SKM-1 treated with dmso at 0.1 percent for 144 hours (cell line): Measurements from ENCODE around the gene OLFML2A.
"Not testable (repeated sequence)": the region's sequence is repeated elsewhere in the genome, so short reads cannot be mapped to it uniquely, and the experiment has no call there.

Experiments used
- DNase-seq: peaks from one replicate; lab custom pipeline; 2025; ENCODE audit not compliant: unreplicated experiment; lab: John Stamatoyannopoulos, UW

Gene OLFML2A

GRCh38 chr9:124776954-124777648 lies at the start of gene OLFML2A:
Gene OLFML2A (plus strand): TSS chr9:124777133. CDS start chr9:124777271, 138 bp downstream.
- DNase-seq = peak; percentile 31

- DNase-seq = no peak
Measured at GRCh38 chr9:124730772-124731171, 46.2 kb upstream of the OLFML2A start.

- DNase-seq = no peak
Measured at GRCh38 chr9:124733964-124734740, 42.8 kb upstream of the OLFML2A start.

- DNase-seq = not testable (repeated sequence)
Measured at GRCh38 chr9:124734741-124735083, 42.2 kb upstream of the OLFML2A start.

DNA sequence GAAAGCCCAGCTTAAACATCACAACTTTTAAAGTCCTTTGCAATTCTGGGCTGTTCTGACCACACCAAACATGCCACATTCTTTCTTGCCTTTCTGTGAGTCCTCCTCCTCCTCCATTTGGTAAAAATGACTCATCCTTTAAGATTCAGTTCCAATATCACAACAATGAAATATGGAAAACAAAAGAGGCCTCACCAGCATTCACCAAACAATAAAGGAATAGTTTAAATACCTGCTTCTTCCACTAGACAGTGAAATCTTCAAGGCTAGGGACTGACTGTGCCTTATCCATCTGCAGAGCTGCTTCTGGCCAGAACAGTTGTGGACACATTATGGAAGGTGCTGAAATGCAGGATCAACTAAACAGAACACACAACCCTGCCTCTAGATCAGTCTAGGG lies 41.8 kb upstream of the OLFML2A start:
- no peak for DNase-seq

DNA sequence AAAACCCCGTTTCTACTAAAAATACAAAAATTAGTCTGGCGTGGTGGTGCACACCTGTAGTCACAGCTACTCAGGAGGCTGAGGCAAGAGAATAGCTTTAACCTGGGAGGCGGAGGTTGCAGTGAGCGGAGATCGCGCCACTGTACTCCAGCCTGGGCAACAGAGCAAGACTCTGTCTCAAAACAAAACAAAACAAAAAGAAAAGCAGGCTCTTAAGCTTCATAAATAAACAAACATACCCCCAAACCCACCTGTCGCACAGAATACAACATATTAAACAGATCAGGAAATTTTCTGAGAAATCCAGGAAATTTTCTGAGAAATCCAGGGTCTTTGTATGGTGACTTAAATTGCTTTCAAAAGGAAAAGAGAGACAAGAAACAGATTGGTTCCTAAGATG lies 38.9 kb upstream of the OLFML2A start:
- DNase-seq = not testable (repeated sequence)

- no peak for DNase-seq
Measured at GRCh38 chr9:124739360-124739759, 37.6 kb upstream of the OLFML2A start.

DNA sequence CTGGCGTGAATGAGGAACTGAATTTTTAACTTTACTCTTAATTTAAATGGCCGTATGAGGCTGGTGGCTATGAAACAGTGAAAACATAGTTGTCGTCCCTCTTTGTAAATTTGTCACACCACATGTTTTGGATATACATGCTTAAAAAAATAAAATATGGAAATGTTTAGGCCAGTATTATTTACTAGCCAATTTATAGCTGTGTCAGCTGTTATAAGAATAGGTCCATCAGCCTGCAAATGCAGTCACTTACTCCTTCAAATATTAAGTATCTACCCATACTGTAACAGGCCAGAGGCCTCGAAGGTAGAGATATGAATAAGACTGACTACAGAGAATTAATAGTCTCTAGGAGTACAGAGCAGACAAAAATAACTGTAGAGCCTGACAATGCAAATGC lies 35.8 kb upstream of the OLFML2A start:
- no peak for DNase-seq

DNA sequence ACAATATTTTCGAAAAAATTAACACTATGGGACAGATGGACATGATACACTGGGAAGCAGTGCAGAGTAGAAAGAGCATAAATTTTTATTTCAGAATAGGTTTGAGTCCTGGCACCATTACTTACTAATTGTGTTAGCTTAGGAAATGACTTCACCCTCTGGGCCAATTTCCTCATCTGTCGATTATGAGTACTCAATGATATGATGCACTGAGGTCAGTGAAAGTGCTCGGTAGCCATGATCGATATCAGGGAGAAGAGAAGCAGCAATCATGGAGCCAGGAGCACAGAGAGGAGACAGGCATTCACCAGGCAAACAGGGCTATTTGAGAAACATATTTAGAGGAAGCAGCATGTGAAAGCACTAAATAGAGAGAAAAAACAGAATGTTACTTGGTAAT lies 35.3 kb upstream of the OLFML2A start:
- no peak for DNase-seq

- no peak for DNase-seq
Measured at GRCh38 chr9:124742940-124743339, 34.0 kb upstream of the OLFML2A start.

DNA sequence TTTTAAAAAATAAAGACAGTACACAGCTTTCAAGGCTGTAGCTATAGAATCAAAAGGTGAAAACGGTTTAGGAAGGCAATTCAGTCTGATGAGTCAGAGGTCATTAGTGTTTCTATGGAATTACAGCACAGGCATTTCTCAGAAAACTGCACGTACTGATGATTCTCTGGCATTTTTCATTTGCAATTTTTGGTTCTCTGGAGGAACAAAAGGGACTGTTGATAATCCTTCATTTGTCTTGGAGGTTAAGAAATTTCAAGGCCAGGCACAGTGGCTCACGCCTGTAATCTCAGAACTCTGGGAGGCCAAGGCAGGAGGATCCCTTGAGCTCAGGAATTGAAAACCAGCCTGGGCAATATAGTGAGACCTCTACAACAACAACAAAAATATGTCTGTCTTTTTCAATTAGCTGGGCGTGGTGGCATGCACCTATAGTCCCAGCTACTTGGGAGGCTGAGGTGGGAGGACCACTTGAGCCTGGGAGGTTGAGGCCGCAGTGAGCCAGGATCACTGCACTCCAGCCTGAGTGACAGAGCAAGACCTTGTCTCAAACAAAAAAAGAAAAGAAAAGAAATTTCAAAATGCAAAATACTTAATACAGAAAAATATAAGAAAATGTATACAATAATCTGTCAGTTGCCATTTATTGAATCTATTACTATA lies 33.1 kb upstream of the OLFML2A start:
- no peak for DNase-seq

GRCh38 chr9:124747065-124747464 lies 29.9 kb upstream of the OLFML2A start:
- DNase-seq = no peak

DNA sequence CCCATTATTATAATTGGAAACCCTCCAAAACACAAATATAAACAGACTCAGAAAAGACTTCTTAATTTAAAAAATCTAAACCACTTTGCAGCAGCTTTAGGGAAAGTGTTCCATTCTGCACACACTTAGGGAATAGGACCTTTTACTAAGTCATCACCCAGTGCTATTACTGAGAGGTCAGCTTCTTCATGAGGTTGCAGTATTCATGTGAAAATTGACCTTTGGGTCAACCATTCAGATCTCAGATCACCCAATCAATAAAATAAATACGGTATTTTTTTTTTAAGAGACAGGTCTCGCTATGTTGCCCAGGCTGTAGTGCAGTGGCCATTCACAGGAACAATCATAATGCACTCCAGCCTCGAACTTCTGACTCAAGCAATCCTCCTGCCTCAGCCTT lies 27.6 kb upstream of the OLFML2A start:
- DNase-seq = no peak

DNA sequence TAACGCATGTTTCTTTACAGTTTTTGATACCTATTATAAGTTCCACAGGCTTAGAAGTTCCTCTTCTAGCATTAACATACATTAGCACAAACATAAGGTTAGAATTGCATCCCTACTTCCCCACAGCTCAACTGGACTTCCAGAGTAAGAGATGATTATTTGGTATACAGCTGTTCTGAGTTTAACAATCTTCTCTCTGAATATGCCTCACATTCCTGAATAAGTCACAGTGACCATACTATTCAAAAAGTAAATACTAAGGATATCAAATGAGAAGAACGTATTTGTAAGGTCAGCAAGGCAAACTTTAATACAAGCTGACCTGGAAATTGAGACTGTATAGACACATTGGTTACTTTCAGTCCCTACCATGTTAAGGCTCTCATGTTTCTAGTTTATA lies 27.2 kb upstream of the OLFML2A start:
- no peak for DNase-seq

GRCh38 chr9:124752967-124753366 lies 24.0 kb upstream of the OLFML2A start:
- DNase-seq = no peak

DNA sequence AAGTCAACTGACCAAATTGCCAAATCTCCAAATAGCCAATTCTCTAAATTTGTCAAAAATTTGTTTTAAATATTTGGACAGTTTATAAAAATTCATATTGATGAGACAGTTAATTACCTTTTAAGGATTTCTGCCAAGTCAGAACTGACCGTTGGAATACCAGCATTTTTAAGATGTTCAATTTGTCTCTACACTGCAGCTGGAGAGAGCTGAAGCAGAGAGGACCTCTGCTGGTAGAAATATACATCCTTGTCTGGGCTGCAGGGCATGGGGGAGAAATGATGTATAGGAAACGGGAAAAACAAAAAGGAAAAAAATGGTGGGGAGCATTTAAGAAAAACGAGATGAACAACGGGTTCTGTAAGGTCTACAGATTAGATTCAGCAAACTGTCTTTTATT lies 22.6 kb upstream of the OLFML2A start:
- DNase-seq = no peak

DNA sequence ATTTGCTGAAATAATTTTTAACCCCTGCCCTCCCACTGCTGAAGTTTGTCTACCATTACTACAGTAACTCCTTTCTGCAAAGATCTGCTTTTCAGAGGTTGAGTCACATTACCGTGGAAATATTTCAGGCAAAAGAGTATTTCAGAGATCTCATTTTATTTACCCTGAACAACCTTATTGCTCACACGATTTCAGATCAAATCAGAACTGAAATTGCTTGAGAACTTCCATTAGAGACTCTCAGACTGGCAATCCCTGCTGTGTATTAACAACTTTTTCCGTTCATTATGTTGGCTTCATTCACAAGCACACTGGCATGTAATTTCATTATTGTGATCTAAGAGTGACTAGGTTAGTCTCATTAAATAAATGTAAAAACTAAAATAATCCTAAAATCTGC lies 21.9 kb upstream of the OLFML2A start:
- DNase-seq = no peak

- DNase-seq = no peak
Measured at GRCh38 chr9:124756011-124756410, 20.9 kb upstream of the OLFML2A start.

- no peak for DNase-seq
Measured at GRCh38 chr9:124757616-124758015, 19.3 kb upstream of the OLFML2A start.

GRCh38 chr9:124758061-124758460 lies 18.9 kb upstream of the OLFML2A start:
- peak; percentile 91 for DNase-seq

DNA sequence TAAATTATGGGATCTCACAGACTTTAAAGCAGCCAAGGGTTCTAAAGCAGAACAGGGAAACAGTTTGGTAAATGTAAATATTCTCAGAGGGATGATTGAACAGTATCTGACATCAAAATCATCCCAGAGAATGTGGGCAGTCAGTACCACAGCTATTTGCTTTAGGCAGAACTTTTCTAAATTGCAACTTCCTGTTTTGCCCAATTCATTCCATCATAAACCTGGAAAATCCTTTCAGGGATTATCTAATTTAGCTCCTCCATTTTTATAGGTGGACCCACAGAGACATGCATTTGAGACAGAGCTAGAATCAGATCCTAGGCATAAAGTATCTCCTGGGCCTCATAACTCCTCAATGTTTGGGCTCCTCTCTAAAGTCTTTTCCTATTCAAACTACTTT lies 18.2 kb upstream of the OLFML2A start:
- no peak for DNase-seq

DNA sequence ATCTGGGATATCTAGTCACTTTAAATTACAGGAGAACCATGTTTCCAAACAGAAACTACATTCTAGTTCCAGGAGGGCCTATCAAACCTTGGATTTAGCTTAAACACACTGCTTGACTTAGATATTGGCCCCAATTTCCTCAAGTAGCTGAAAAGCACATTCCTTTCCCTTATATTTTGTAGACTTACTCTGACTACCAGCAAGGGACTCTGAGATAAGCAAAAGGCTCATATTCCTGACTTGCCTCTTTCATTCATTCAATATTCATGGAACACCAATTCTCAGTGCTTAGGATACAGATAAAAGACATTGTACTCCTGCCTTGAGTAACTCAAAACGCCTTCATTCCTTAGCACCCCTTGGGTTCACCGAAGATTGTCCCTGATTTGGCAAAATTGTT lies 17.6 kb upstream of the OLFML2A start:
- DNase-seq = no peak
